NOMO-1 (cell line): Measurements from ENCODE around the gene DPEP1.

ENCODE experiments used
- DNase-seq, 2 experiments: peaks; one replicate each; lab custom pipeline; 2025; ENCODE audit not compliant: unreplicated experiment in 2 of 2; lab: John Stamatoyannopoulos, UW

DPEP1 gene

DNA sequence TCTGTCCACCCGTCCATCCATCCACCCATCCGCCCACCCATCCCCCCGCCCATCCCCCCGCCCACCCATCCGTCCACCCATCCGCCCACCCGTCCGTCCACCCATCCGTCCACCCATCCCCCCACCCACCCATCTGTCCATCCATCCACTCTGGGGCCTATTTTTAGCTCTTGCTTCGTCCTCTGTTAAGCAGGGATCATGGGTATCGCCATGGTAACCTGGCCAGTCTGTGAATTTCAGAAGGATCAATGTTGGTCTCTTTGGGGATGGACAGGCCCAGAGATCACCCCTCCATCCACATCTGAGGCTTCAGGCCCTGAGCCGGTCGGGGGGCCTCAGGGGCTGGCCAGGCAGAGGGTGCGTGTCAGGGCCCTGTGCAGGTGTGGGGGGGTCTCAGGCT, 15.2 kb upstream of the DPEP1 start:
- DNase-seq = no peak

- no peak for DNase-seq
These were observed 14.0 kb upstream of the DPEP1 start for GRCh38 chr16:89599451-89599858.

- DNase-seq = no peak
These were observed 13.5 kb upstream of the DPEP1 start for GRCh38 chr16:89599902-89600301.

DNA sequence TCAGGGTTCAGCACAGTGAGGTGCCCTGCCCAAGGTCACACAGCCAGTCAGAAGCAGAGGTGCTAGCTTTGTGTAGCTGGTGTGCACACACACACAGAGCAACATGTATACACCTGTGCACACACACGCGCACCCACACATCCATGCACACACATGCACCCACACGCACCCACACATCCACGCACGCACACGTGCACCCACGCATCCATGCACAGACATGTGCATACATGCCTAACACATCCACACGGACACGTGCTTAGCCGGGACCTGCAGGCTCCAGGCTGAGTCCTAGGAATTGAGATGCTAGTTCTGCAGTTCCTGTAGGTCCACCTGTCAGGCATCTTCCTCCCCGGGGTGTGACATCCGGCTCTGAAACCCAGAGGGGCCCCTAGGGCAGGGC, 13.0 kb upstream of the DPEP1 start:
- no peak for DNase-seq

DNA sequence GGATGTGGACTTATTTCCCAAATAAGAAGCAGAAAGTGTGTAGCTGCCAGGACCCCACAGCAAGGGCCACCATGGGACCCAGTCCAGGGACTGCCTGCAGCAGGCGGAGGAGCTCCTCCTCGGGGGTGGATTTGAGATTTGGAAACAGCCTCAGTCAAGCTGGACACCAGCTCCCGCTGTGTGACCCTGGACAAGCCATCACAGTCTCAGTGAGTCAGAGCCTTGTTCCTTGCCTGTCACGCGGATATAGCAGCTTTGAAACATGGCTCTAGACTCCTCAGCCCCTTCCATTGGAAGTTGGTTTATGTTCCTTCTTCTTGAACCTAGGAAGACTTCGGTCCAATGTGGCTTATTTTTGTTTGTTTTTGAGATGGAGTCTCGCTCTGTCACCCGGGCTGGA, 12.5 kb upstream of the DPEP1 start:
- DNase-seq = no peak

- no peak for DNase-seq
These were observed 11.6 kb upstream of the DPEP1 start for GRCh38 chr16:89601906-89602272.

GRCh38 chr16:89602273-89602951, 11.0 kb upstream of the DPEP1 start:
- peak; percentile 61 to 74 for DNase-seq

DNA sequence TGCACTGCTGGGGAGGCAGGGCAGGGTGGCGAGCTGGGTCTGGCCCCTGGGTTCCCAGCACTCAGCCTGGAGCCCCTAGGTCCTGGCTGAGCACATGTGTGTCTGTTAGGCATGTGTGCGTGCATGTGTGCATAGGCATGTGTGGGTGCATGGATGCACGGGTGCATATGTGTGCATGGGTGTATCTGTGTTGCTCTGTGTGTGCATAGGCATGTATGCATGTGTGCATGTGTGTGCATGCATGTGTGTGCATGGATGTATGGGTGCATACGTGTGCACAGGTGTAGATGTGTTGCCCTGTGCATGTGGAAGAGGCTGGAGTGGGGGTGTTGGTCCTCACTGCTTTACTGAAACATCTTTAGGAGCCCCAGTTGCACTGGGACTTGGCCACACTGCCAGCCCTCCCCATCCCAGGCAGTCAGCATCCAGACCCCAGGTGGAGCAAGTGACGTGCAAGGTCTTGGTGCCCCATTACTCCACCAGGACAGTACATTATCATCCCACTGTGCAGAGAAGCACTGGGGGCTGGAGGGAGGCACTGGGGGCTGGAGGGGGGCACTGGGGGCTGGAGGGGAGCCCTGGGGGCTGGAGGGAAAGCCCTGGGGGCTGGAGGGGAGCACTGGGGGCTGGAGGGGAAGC, 10.4 kb upstream of the DPEP1 start:
- DNase-seq = no peak

GRCh38 chr16:89604764-89605163, 8.7 kb upstream of the DPEP1 start:
- DNase-seq = no peak

GRCh38 chr16:89605186-89605970, 8.1 kb upstream of the DPEP1 start:
- no peak for DNase-seq

DNA sequence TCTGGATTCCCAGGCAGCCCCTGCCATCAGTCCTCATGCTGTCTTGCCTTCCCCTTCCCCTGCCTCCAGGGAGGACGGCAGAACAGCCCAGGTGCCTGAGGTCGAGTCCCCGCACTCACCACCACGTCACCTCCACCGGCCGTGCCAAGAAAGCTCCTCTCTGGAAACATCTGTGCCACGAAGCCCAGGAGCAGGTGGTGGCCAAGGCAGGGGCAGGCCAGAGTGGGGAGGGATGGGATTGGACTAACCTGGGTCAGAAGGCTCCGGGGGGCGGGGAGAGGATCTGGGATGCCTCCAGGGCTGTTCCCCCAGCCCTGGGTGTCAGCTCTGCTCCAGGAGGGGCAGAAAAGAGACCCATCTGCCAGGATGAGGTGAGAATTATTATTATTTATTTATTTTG, 7.4 kb upstream of the DPEP1 start:
- no peak for DNase-seq

GRCh38 chr16:89607453-89607852, 6.0 kb upstream of the DPEP1 start:
- DNase-seq = no peak

DNA sequence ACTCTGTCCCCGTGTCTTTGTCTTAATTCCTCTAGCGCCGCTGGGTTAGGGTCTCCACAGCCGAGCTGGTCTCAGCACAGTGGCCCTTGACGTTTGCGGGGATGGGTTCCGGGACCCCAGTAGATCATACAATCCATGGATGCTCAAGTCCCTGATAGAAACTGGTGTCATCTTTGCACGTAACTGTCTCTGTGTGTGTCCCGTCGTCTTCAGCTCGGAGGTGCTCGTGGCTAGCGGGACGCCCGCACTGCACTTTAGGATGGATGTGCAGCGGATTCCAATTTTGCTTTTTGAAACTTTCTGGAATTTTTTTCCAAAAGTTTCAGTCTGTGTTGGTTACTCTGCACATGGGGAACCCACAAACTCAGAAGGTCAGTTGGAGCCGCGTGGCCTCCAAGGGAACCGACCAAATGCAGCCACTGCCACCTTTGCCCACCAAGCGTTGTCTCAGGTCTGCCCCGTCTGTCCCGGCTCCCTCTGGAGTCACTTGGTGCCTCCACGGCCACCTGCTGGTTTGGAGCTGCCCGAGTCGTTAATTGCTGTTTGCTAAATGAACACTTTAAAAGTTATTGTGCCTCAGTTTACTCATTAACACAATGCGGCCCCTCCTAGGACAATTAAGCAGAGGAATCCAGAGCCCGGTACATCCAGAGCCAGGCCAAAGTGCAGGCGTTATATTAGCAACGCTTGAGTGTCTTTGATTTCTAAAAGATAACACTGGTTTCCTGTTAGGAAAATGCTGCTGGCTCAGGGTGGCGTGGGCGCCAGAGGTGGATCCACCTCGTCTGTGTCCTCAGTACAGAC, 5.3 kb upstream of the DPEP1 start:
- no peak for DNase-seq

DNA sequence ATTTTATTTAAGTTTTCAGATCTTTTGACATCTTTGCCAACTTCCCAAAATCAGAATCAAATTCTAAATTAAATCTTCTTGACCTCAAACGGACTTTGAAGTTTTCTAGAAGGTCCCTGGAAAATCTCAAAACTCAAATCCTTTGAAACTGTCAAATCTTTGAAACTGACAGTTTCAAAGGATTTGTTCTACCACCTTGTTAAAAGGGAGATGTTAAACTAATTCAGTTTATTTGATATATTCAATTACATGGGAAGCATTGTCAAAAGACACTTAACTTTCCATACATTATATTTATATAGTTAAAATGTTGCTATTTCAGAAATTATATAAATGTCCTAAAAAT, 3.4 kb upstream of the DPEP1 start:
- DNase-seq = no peak

GRCh38 chr16:89612415-89613166, 851 bp upstream of the DPEP1 start:
- DNase-seq = no peak

- no peak for DNase-seq
These were observed 565 bp downstream of the DPEP1 start for GRCh38 chr16:89613954-89614459.

DNA sequence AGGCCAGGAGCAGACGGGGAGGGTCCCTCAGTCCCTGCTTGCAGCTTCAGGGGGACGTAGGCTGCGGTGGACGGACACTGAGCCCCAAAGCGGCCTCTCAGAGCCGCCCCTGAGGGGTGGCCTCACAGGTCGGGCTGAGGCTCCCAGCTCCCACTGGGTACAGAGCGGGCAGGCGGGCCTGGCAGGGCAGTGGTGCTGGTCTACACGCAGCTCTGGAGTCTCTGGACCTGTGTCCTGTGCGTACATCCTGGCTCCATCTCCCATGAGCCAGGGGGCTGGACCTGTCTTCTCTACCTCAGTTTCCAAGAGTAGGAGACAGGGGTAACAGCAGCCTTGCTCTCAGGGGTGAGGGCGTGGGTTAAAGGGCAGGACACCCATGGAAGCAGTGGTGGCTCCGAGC, 1.7 kb downstream of the DPEP1 start:
- no peak for DNase-seq

DNA sequence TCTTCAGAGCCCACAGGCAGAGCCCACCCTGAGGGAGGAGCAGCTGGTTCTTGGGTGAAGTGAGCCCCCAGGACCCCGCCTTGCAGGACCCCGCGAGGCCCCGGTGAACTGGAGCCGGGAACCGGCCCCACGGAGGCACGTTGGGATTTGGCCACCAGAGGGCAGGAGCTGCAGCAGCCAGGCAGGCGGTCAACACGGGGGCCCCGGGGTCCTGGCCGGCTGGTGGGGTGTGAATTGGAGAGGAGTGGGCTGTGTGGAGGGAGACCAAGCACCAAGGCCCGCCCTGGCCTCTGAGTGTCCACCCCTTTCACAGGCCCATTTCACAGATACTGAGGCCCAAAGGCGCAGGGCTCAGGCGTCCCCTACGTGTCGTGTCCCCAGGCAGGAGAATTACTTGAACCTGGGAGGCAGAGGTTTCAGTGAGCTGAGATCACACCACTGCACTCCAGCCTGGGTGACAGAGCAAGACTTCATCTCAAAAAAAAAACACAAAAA, 2.2 kb downstream of the DPEP1 start:
- DNase-seq = peak; percentile 9 to 14

DNA sequence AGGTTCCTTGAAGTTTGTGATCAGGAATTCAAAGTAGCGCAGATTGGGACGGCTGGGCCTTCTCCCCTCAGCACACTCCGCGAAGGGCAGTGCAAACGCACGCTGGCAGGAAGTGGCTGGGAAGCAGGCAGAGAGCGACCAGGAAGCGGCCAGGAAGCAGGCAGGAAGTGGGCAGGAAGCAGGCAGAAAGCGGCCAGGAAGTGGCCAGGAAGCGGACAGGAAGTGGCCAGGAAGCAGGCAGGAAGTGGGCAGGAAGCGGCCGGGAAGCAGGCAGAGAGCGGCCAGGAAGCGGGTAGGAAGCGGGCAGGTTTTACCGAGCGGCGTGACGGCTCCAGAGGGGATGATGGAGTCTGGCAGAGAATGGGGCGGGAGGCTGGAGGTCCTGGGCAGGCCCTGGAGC, 3.2 kb downstream of the DPEP1 start:
- DNase-seq = no peak

DNA sequence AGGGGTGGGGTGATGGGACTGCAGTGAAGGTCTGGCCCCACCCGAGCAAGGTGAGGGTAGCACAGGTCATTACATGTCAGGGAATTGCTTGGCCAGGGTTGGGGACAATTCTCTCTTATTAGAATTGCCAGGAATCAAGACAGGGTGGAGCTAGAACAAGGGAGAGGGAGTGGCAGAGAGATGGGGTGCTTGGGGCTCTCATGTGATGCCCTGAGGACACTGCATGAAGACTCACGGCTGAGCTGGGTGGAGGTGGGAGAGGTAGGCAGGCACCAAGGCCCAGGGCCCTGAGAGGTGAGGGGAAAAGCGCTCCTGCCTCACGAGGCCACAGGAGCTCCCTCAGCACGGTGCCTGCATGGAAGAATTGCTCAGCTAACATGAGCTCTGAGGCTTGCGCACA, 3.6 kb downstream of the DPEP1 start:
- DNase-seq = no peak
